T47D (cell line): Measurements from ENCODE around the gene CHST11.

Experiments
- DNase-seq, 2 experiments: peaks; one replicate each; pipeline versions ENCODE4 v3.0.0 to v3.0.0-alpha.2; 2011 to 2012; ENCODE audit warnings: low read depth in 1 of 2, low spot score in 1 of 2
- JUND ChIP-seq: IDR thresholded peaks from 2 replicates; pipeline ENCODE4 v1.6.1; 2012; ENCODE audit warnings: low read depth
- in situ Hi-C: cut with HindIII; loops from 2 replicates; pipeline ENCODE4 v1.10.0; 2016; ENCODE audit warnings: low sequenced_read_pairs, low pct_unique_long_range_greater_than_20kb

The CHST11 gene

GRCh38 chr12:104482113-104482512 lies 25.4 kb downstream of the CHST11 start:
- DNase-seq: no peak
- in situ Hi-C loops: no loop called here
- no peak for TF ChIP-seq JUND

GRCh38 chr12:104482748-104483147 lies 26.0 kb downstream of the CHST11 start:
- in situ Hi-C loops: no loop called here
- no peak for TF ChIP-seq JUND

GRCh38 chr12:104484079-104484478 lies 27.3 kb downstream of the CHST11 start:
- in situ Hi-C loops: no loop called here
- no peak for DNase-seq
- no peak for TF ChIP-seq JUND

More at GRCh38 chr12:104482748-104483147, 26.0 kb downstream of the CHST11 start:
- no peak for DNase-seq

GRCh38 chr12:104485651-104486362 lies 29.1 kb downstream of the CHST11 start:
- no peak for TF ChIP-seq JUND
- DNase-seq: no peak
- in situ Hi-C loops: no loop called here

GRCh38 chr12:104486363-104486750 lies 29.6 kb downstream of the CHST11 start:
- DNase-seq: no peak
- TF ChIP-seq JUND: no peak

GRCh38 chr12:104486943-104487819 lies 30.4 kb downstream of the CHST11 start:
- in situ Hi-C loops: no loop called here
- TF ChIP-seq JUND: no peak
- DNase-seq: no peak

More at GRCh38 chr12:104486363-104486750, 29.6 kb downstream of the CHST11 start:
- in situ Hi-C loops: no loop called here

- in situ Hi-C loops: no loop called here
- no peak for TF ChIP-seq JUND
- DNase-seq: no peak
These were observed 31.6 kb downstream of the CHST11 start for GRCh38 chr12:104488374-104488773.

- in situ Hi-C loops: no loop called here
- no peak for TF ChIP-seq JUND
- DNase-seq: no peak
These were observed 33.4 kb downstream of the CHST11 start for GRCh38 chr12:104490186-104490585.

GRCh38 chr12:104490850-104491249 lies 34.1 kb downstream of the CHST11 start:
- no peak for TF ChIP-seq JUND
- DNase-seq: no peak
- in situ Hi-C loops: no loop called here

GRCh38 chr12:104493496-104493895 lies 36.7 kb downstream of the CHST11 start:
- in situ Hi-C loops: no loop called here
- DNase-seq: no peak
- TF ChIP-seq JUND: no peak

GRCh38 chr12:104494137-104494792 lies 37.5 kb downstream of the CHST11 start:
- TF ChIP-seq JUND: no peak
- in situ Hi-C loops: no loop called here
- no peak for DNase-seq

GRCh38 chr12:104494793-104495158 lies 38.0 kb downstream of the CHST11 start:
- in situ Hi-C loops: no loop called here
- no peak for DNase-seq
- no peak for TF ChIP-seq JUND

- DNase-seq: no peak
- no peak for TF ChIP-seq JUND
- in situ Hi-C loops: no loop called here
These were observed 39.0 kb downstream of the CHST11 start for GRCh38 chr12:104495786-104496185.
